Kidney (tissue), 2 donors: ENCODE measurements around the gene SLC25A44. TPM values are rescaled to one million over a fixed set of nuclear protein-coding genes. Genes with fewer than 3 reads are reported as not detected.

Experiments
- polyA plus RNA-seq: library from polyadenylated mRNA; stranded (reverse); fragments of 350-450 nt; fragmentation: Illumina TruSeq; extraction: RNeasy Lipid Tissue Mini Kit (QIAGEN cat#74804); gene quantifications from one replicate; pipeline ENCODE4 v1.2.3, GENCODE V29; 2014; ENCODE audit warnings: low read depth, low replicate concordance; ENCODE audit not compliant: insufficient read depth
- total RNA-seq: library from RNA; stranded (reverse); fragmentation: NEBNext Ultra II Directional; extraction: Animal tissue kit (Norgen Biotek cat#: 25700); gene quantifications from one replicate; pipeline ENCODE4 v1.2.1, GENCODE V29; 2021
- donor health status: DM: yes; HTN: yes; CAD: no.

SLC25A44 gene
- total and polyA plus RNA-seq, 2 donors from 2014 or later, result 28.1 to 29.0 TPM

Other genes with a start within 250 kb of the SLC25A44 start
- gene ARHGEF2, start 215.6 kb upstream of the SLC25A44 start, total RNA-seq, result 99.6 TPM
- 32.3 TPM for gene ARHGEF2, start 215.6 kb upstream of the SLC25A44 start, polyA plus RNA-seq
- 175 TPM for gene SSR2, start 173.2 kb upstream of the SLC25A44 start, total RNA-seq
- gene SSR2, start 173.2 kb upstream of the SLC25A44 start, polyA plus RNA-seq, result 300 TPM
- 24.5 TPM for gene UBQLN4, start 140.3 kb upstream of the SLC25A44 start, total RNA-seq
- 24.6 TPM for gene UBQLN4, start 140.3 kb upstream of the SLC25A44 start, polyA plus RNA-seq
- gene LAMTOR2, start 139.3 kb upstream of the SLC25A44 start, total RNA-seq, result 50.8 TPM
- 200 TPM for gene LAMTOR2, start 139.3 kb upstream of the SLC25A44 start, polyA plus RNA-seq
- 51.4 TPM for gene RAB25, start 132.9 kb upstream of the SLC25A44 start, total RNA-seq
- 73.0 TPM for gene RAB25, start 132.9 kb upstream of the SLC25A44 start, polyA plus RNA-seq
- gene MEX3A, start 111.6 kb upstream of the SLC25A44 start, total RNA-seq, result 1.7 TPM
- gene MEX3A, start 111.6 kb upstream of the SLC25A44 start, polyA plus RNA-seq, result 1.0 TPM
- gene LMNA, start 79.4 kb upstream of the SLC25A44 start, total RNA-seq, result 384 TPM
- gene LMNA, start 79.4 kb upstream of the SLC25A44 start, polyA plus RNA-seq, result 145 TPM
- 45.9 TPM for gene SEMA4A, start 40.5 kb upstream of the SLC25A44 start, total RNA-seq
- gene SEMA4A, start 40.5 kb upstream of the SLC25A44 start, polyA plus RNA-seq, result 16.4 TPM
- gene PMF1, start 18.9 kb downstream of the SLC25A44 start, total RNA-seq, result 65.6 TPM
- 110 TPM for gene PMF1, start 18.9 kb downstream of the SLC25A44 start, polyA plus RNA-seq
- gene BGLAP, start 48.1 kb downstream of the SLC25A44 start, total RNA-seq, result 1.8 TPM
- 1.7 TPM for gene BGLAP, start 48.1 kb downstream of the SLC25A44 start, polyA plus RNA-seq
- gene PAQR6, start 54.0 kb downstream of the SLC25A44 start, total RNA-seq, result 4.2 TPM
- gene PAQR6, start 54.0 kb downstream of the SLC25A44 start, polyA plus RNA-seq, result 2.0 TPM
- gene SMG5, start 88.7 kb downstream of the SLC25A44 start, total RNA-seq, result 69.5 TPM
- 46.1 TPM for gene SMG5, start 88.7 kb downstream of the SLC25A44 start, polyA plus RNA-seq
- gene TMEM79, start 90.2 kb downstream of the SLC25A44 start, total RNA-seq, result 2.7 TPM
- gene TMEM79, start 90.2 kb downstream of the SLC25A44 start, polyA plus RNA-seq, result 3.9 TPM
- gene GLMP, start 101.6 kb downstream of the SLC25A44 start, total RNA-seq, result 52.4 TPM
- gene GLMP, start 101.6 kb downstream of the SLC25A44 start, polyA plus RNA-seq, result 154 TPM
- gene VHLL, start 105.2 kb downstream of the SLC25A44 start, total RNA-seq, result not detected
- gene VHLL, start 105.2 kb downstream of the SLC25A44 start, polyA plus RNA-seq, result not detected
- gene CCT3, start 144.2 kb downstream of the SLC25A44 start, total RNA-seq, result 149 TPM
- 181 TPM for gene CCT3, start 144.2 kb downstream of the SLC25A44 start, polyA plus RNA-seq
- gene TSACC, start 144.4 kb downstream of the SLC25A44 start, total RNA-seq, result not detected
- 1.1 TPM for gene TSACC, start 144.4 kb downstream of the SLC25A44 start, polyA plus RNA-seq
- gene RHBG, start 175.1 kb downstream of the SLC25A44 start, total RNA-seq, result 4.2 TPM
- gene RHBG, start 175.1 kb downstream of the SLC25A44 start, polyA plus RNA-seq, result 61.9 TPM